HG03457 (cell line): ENCODE measurements around the gene PLEKHA6.
"Not testable (repeated sequence)": the region's sequence is repeated elsewhere in the genome, so short reads cannot be mapped to it uniquely, and the experiment has no call there.

Source experiments
- ATAC-seq: cut with Tn5 transposase; IDR thresholded peaks from one replicate; pipeline ENCODE4 v1.9.1; 2021; ENCODE audit warnings: moderate number of reproducible peaks; ENCODE audit not compliant: unreplicated experiment

PLEKHA6 gene

GRCh38 chr1:204338997-204339396 is 20.7 kb downstream of the PLEKHA6 start:
- no peak for ATAC-seq

- ATAC-seq = no peak
Observed at GRCh38 chr1:204338360-204338759, 21.4 kb downstream of the PLEKHA6 start.

- no peak for ATAC-seq
Observed at GRCh38 chr1:204337583-204337982, 22.1 kb downstream of the PLEKHA6 start.

- no peak for ATAC-seq
Observed at GRCh38 chr1:204337036-204337429, 22.7 kb downstream of the PLEKHA6 start.

- no peak for ATAC-seq
Observed at GRCh38 chr1:204336421-204337035, 23.2 kb downstream of the PLEKHA6 start.

- no peak for ATAC-seq
Observed at GRCh38 chr1:204335533-204335932, 24.2 kb downstream of the PLEKHA6 start.

- ATAC-seq = no peak
Observed at GRCh38 chr1:204335085-204335484, 24.6 kb downstream of the PLEKHA6 start.

GRCh38 chr1:204334455-204334854 is 25.3 kb downstream of the PLEKHA6 start:
- no peak for ATAC-seq

- ATAC-seq = no peak
Observed at GRCh38 chr1:204333427-204333826, 26.3 kb downstream of the PLEKHA6 start.

- no peak for ATAC-seq
Observed at GRCh38 chr1:204331847-204332487, 27.8 kb downstream of the PLEKHA6 start.

GRCh38 chr1:204331275-204331674 is 28.5 kb downstream of the PLEKHA6 start:
- ATAC-seq = no peak

GRCh38 chr1:204327870-204328269 is 31.9 kb downstream of the PLEKHA6 start:
- ATAC-seq = not testable (repeated sequence)

GRCh38 chr1:204327359-204327758 is 32.4 kb downstream of the PLEKHA6 start:
- ATAC-seq = no peak

- no peak for ATAC-seq
Observed at GRCh38 chr1:204326771-204327300, 32.9 kb downstream of the PLEKHA6 start.

GRCh38 chr1:204325944-204326343 is 33.8 kb downstream of the PLEKHA6 start:
- ATAC-seq = no peak

GRCh38 chr1:204323887-204324286 is 35.8 kb downstream of the PLEKHA6 start:
- ATAC-seq = no peak

GRCh38 chr1:204322339-204322868 is 37.3 kb downstream of the PLEKHA6 start:
- ATAC-seq = no peak

- ATAC-seq = no peak
Observed at GRCh38 chr1:204321665-204322064, 38.1 kb downstream of the PLEKHA6 start.

GRCh38 chr1:204321051-204321450 is 38.7 kb downstream of the PLEKHA6 start:
- ATAC-seq = no peak

- ATAC-seq = no peak
Observed at GRCh38 chr1:204320382-204320804, 39.3 kb downstream of the PLEKHA6 start.

- no peak for ATAC-seq
Observed at GRCh38 chr1:204319462-204319861, 40.3 kb downstream of the PLEKHA6 start.

GRCh38 chr1:204319027-204319426 is 40.7 kb downstream of the PLEKHA6 start:
- ATAC-seq = no peak
